ENCODE data around the gene ZXDC.

Gene ZXDC

DNA sequence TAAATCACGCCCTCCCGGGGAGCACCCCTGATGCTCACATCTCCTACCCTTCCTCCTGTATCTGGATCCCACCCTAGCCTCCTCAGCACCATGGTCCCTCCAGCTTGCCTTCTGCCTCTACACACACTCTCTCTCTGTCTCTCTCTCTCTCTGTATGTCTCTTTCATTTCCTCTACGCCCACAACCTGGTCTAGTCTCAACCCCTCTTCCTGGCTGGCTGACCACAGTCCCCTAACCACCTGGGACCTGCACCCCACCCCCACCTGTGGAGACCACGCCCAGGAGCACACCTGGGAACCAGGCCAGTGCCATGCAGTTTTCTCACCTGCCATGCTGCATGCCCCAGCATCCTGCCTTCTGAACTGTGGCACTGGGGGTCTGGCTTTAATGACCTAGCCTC is 84.9 kb downstream of the ZXDC start:
- DNase-seq, result no peak

DNA sequence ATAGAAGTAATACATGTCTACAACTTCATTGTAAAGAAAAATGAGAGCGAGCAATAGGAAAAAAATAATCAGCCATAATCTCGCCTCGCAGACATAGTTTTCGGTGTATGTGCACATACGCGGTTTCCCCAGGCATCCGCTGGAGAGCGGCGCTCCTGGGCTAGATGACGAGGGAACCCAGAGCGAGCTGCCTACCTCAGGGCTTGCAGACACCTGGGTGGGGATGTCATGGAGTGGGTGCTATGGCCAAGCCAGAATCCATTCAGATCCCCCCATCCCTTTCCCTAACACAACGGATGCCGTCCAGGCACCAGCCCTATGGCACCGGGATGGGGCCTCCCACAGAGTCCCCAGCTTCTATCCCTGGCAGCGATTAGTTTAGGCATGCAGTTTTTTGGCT is 85.5 kb downstream of the ZXDC start:
- no peak for DNase-seq

DNA sequence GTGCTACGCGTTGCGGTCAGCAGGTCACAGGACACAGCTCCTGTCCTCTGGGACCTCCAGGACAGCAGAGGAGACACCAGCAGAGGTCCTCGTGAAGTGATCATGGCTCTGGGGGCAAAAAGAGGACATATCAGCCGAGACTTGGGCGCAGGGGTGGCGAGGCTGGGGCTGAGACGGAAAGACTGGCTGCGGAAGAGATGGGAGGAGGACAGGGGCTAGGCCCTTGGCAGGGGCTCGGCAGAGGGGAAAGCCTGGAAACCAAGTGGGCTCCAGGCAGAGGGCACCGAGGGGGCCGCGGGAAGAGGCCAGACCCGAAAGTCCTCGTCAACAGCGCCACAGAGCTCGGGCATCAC is 85.9 kb downstream of the ZXDC start:
- DNase-seq, result no peak

DNA sequence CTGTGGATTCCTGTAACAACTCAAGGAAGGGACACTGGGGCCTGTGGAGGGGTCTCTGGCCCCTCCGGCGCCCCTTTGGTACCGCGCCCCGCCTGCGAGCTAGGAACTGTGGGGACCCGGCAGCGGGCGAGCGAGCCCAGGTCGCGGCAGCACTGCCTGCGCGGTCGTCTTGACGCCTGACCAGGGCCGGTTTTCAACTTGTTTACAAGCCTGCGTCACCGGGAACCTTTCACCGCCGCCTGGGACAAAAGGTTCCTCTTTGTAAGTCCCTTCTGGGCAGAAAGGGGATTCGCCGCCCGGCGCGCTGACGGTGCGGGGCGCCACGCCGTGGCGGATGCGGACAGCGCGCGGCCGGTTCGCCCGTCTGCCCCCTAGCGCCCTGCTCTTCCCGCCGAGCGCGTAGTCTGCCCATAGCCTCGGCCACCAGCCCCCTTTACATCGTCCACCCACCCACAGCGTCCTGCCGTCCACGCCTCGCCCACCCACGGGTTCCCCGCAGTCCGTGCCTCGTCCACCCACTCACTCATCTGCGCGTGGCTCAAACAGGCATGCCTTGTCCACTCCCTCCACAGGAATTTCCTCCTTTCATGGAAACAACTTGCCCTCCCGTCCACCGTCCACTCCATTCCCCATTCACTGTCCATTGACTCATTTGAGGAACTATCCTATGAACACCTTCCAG is 86.4 kb downstream of the ZXDC start:
- peak; percentile 62 for DNase-seq
